ENCODE results near the gene HSD17B8. TPM values are rescaled to one million over a fixed set of nuclear protein-coding genes. Genes with fewer than 3 reads are reported as not detected.

The HSD17B8 gene
- total and polyA plus RNA-seq, 2 donors (not counting 1 experiment from before 2014, with no cell fraction given): 10.8 to 25.5 TPM

DNA sequence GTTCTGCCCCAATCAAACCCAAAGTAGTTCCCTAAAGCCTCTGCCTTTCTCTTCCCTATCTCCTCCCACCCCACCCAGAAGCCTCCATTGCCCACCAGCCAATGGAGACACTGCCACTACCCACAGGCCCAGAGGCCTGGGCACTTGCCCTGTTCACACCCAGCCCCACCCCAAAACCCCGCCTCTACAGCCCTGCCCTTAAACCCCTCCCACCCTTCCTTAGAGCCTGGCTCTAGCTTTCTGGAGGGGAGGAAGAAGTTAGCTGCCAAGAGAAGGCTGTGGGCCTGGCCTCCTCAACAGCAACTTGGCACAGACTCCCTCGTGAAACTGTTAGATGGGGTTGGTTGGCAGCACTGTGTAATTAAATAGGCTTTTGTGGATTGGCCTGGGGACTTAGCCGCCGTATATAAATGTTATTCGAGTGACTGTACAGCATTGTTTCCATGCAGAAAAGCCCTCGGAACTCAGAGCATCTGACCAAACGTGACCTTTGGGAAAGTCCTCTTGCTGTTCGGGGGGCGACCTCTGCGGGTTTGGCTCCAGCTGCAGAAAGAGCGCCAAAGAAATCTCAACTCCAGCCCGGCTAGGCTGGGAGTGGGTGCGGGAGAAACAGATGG is 43.6 kb upstream of the HSD17B8 start:
- H3K9me3 ChIP-seq (ENCODE audit: control extremely low read depth in 1 of 3, control insufficient read depth in 2 of 3, insufficient read depth in 1 of 3, low read length in 2 of 3): no peaks in the 10 kb centered on the region
- H3K9ac ChIP-seq (ENCODE audit: low read length): peak overlapping the region; percentile 66
- no peaks in the 10 kb centered on the region for H3K79me2 ChIP-seq (ENCODE audit: control insufficient read depth, insufficient read depth, low read length)
- POLR2A ChIA-PET: interaction anchor here (1.4 to 1.5 kb wide), 2 partner anchors 87 to 88 kb away, joined by 3 to 5 read pairs; no protein-coding TSS in a partner anchor
- peak overlapping the region; percentile 87 for H2AFZ ChIP-seq (ENCODE audit: insufficient read depth, low read depth, low read length, poor library complexity, severe bottlenecking)
- TF ChIP-seq, protein P1, sequence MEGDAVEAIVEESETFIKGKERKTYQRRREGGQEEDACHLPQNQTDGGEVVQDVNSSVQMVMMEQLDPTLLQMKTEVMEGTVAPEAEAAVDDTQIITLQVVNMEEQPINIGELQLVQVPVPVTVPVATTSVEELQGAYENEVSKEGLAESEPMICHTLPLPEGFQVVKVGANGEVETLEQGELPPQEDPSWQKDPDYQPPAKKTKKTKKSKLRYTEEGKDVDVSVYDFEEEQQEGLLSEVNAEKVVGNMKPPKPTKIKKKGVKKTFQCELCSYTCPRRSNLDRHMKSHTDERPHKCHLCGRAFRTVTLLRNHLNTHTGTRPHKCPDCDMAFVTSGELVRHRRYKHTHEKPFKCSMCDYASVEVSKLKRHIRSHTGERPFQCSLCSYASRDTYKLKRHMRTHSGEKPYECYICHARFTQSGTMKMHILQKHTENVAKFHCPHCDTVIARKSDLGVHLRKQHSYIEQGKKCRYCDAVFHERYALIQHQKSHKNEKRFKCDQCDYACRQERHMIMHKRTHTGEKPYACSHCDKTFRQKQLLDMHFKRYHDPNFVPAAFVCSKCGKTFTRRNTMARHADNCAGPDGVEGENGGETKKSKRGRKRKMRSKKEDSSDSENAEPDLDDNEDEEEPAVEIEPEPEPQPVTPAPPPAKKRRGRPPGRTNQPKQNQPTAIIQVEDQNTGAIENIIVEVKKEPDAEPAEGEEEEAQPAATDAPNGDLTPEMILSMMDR (IDR thresholded peaks at IDR 0.05): no peak
- TF ChIP-seq EZH2 (IDR thresholded peaks at IDR 0.05; ENCODE audit: borderline replicate concordance, insufficient read depth, low read depth, low read length, poor library complexity, severe bottlenecking): no peak
- H3K27me3 ChIP-seq (replicated peaks in 1 of 4; ENCODE audit: control extremely low read depth in 1 of 4, control insufficient read depth in 3 of 4, insufficient read depth in 4 of 4, low read length in 3 of 4): peaks cover 0 to 3% (median 0%) of the 10 kb centered on the region in 4 experiments
- DNase-seq: no peak
- Mint-ChIP-seq H3K4me1 (peaks cover 17% of the 10 kb centered on the region), H3K27ac (no peak overlapping the region), H3K4me3 (peak overlapping the region; percentile 95), H3K9me3 (ENCODE audit: insufficient read depth) (no peaks in the 10 kb centered on the region), H3K27me3 (peaks cover 13% of the 10 kb centered on the region)
- CTCF ChIA-PET: interaction anchor here (0.6 to 4.5 kb wide), 17 partner anchors 10 to 162 kb away, joined by 3 to 80 read pairs (median 4); partner anchors contain the start of gene RING1
- 78% methylated on average over 12 of the region's 13 CpGs for WGBS (ENCODE audit: insufficient coverage)
- peaks cover 7 to 18% of the 10 kb centered on the region in 2 donors for H3K4me1 ChIP-seq (ENCODE audit: control insufficient read depth in 2 of 2, insufficient read depth in 2 of 2, low read length in 2 of 2)
- no peaks in the 10 kb centered on the region for H3K36me3 ChIP-seq (replicated peaks in 1 of 2; ENCODE audit: control extremely low read depth in 1 of 2, control insufficient read depth in 1 of 2, extremely low read depth in 1 of 2, insufficient read depth in 2 of 2, low read length in 1 of 2)
- H3K27ac ChIP-seq (ENCODE audit: low read length in 2 of 2): no peak overlapping the region
- no peak for ATAC-seq (ENCODE audit: low read depth)
- peak overlapping the region; percentile 91 for H3K4me2 ChIP-seq (replicated peaks; ENCODE audit: low read depth, low read length, poor library complexity, severe bottlenecking)
- H3K4me3 ChIP-seq (ENCODE audit: control extremely low read depth in 1 of 5, extremely low read depth in 1 of 5, insufficient read depth in 1 of 5, low read depth in 2 of 5, low read length in 4 of 5): no peak overlapping the region
- H4K20me1 ChIP-seq (ENCODE audit: control insufficient read depth, insufficient read depth, low read length, poor library complexity, severe bottlenecking): no peaks in the 10 kb centered on the region
- intact Hi-C loops (cut with micrococcal nuclease): loop anchor here (1.0 kb wide), 2 partner anchors 36 to 87 kb away; no protein-coding TSS in a partner anchor

All from B cell (primary cell).